ENCODE results near the gene SPINK4.

Gene SPINK4, protein sequence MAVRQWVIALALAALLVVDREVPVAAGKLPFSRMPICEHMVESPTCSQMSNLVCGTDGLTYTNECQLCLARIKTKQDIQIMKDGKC

DNA sequence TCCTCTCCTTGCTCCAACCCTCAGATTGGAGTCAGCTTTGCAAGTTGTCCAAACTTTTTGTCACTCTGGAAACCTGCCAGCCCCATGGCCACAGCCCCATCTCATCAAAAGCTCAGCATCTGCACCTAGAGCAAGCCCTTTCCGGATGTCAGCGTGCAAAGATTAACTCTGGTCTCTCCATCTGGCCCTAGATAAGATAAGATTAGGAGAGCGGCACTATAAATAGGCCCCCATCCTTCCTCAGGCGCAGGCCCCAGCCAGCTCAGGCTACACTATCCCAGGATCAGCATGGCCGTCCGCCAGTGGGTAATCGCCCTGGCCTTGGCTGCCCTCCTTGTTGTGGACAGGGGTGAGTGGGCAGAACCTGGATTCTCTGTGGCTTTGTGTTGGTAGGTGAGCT, at the start of gene SPINK4:
Gene SPINK4 (plus strand): TSS at position 247 of the 400 bp plus-strand sequence. CDS start 42 bp downstream, at position 289.
- H3K4me3 ChIP-seq (ENCODE audit: low read length): no peak within 1 kb of the TSS

DNA sequence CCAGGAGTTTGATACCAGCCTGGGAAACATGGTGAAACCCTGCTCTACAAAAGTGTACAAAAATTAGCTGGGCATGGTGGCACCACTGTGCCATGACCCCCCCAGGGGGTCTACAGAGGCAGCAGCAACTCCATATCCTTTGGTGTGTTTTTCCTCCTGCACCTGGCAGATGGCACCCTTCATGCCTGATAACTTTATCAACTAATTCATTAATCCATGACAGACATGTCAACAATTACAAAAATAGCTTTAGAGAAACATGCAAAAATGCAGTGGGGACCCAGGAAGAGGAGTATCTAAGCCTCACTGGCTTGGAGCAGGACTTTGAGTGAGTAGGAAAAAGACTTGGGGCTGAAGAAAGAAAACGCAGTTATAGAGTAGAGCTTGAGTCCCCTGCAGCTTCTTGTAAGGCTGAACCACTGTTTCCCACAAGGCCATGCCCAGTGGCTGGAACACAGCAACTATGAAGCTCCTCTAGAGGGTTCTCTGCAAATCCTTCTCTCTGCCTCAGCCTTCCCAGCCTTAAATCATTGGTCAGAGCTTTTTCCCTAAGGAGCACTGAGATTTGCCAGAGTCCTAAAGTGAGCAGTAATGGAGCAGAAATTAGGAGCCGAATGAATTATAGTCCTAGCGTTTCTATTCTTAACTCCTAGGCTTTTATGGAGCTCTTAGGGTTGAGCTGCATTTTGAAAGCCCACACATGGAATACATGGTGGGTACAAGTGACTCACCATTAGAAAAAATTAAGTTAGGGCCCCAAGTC, 47.3 kb upstream of the SPINK4 start:
- Histone ChIP-seq H2AFZ (ENCODE audit: low read depth, low read length) (no peak overlapping the region), H3K27me3 (ENCODE audit: insufficient read depth, low read length) (peaks cover 32% of the 10 kb centered on the region), H3K4me1 (ENCODE audit: insufficient read depth, low read length) (peaks cover 6% of the 10 kb centered on the region), H3K9me3 (ENCODE audit: low read length) (no peaks in the 10 kb centered on the region), H3K36me3 (ENCODE audit: insufficient read depth, low read length) (no peaks in the 10 kb centered on the region), H3K4me3 (ENCODE audit: low read length) (no peak overlapping the region)

More for the DNA sequence above, at the start of gene SPINK4:
- Histone ChIP-seq H2AFZ (ENCODE audit: low read depth, low read length) (no peak within 1 kb of the TSS), H3K36me3 (ENCODE audit: insufficient read depth, low read length) (no peaks in the 10 kb centered on the region), H3K27me3 (ENCODE audit: insufficient read depth, low read length) (peaks cover 2% of the 10 kb centered on the region), H3K9me3 (ENCODE audit: low read length) (no peaks in the 10 kb centered on the region), H3K4me1 (ENCODE audit: insufficient read depth, low read length) (no peaks in the 10 kb centered on the region)

DNA sequence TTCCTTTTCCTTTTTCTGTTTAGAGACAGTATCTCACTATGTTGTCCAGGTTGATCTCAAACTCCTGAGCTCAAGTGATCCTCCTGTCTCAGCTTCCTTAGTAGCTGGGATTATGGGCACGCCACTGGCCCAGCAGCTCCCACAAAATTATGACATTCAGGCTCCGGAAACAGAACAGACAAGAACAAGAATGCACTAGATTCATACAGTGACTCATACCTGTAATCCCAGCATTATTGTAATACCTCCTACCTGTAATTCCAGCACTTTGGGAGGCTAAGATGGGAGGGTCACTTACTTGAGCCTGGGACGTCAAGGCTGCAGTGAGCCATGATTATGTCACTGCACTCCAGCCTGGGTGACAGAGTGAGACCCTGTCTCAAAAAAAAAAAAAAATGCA, 46.1 kb upstream of the SPINK4 start:
- Histone ChIP-seq H2AFZ (ENCODE audit: low read depth, low read length) (no peak overlapping the region), H3K9me3 (ENCODE audit: low read length) (no peaks in the 10 kb centered on the region), H3K4me1 (ENCODE audit: insufficient read depth, low read length) (peaks cover 5% of the 10 kb centered on the region), H3K27me3 (ENCODE audit: insufficient read depth, low read length) (peaks cover 30% of the 10 kb centered on the region), H3K4me3 (ENCODE audit: low read length) (no peak overlapping the region), H3K36me3 (ENCODE audit: insufficient read depth, low read length) (no peaks in the 10 kb centered on the region)

DNA sequence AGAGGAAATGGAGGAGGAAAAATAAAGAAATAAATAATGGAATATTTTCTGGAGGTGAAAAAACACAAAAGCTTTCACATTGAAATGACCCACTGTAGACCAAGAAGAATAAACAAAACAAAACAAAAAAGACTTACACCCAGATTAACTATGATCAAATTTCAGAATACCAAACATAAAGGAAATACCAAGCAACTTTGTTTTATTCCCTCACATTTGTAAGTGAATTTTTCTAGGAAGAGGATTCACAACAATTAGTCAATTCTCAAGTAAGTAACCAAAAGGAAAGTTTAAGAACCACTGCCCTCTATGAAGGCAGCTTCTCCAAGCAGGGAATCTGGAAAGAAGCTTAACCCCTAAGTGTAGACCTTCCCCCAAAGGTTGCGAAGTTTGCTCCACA, 43.2 kb upstream of the SPINK4 start:
- Histone ChIP-seq H3K27me3 (ENCODE audit: insufficient read depth, low read length) (peaks cover 41% of the 10 kb centered on the region), H2AFZ (ENCODE audit: low read depth, low read length) (no peak overlapping the region), H3K4me3 (ENCODE audit: low read length) (no peak overlapping the region), H3K36me3 (ENCODE audit: insufficient read depth, low read length) (no peaks in the 10 kb centered on the region), H3K4me1 (ENCODE audit: insufficient read depth, low read length) (no peaks in the 10 kb centered on the region), H3K9me3 (ENCODE audit: low read length) (no peaks in the 10 kb centered on the region)

DNA sequence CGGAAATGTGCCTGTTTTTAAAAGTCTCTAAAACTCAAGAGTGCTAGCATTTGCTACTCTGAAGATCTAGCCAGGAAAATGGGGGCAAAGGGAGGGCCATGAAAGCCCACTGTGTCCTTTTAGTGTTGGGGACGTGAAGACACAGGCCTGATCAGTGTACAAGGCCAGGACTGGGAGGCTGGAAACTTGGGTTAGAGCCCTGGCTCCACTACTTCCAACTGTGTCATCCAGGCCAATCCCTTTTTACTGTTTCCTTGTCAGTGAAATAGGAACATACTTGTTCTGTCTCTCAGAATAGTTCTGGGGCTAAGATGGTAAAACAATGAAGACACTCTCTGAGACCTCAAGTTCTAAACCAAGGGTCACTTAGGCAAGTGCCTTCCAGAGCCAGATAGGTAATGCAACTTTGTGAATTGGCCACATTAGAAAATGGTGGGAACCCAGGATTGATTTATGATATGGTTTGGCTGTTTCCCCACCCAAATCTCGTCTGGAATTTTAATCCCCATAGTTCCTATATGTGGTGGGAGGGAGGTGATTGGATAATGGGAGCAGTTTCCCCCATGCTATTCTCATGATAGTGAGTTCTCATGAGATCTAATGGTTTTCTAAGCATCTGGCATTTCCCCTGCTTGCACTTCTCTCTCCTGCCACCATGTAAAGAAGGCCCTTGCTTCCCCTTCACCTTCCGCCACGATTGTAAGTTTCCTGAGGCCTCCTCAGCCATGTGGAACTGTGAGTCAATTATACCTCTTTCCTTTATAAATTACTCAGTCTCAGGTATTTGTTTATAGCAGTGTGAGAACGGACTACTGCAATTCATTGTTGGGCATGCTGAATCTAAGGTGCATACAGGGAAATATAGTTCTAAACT, 42.5 kb upstream of the SPINK4 start:
- H3K36me3 ChIP-seq (ENCODE audit: insufficient read depth, low read length): no peaks in the 10 kb centered on the region
- no peak overlapping the region for H2AFZ ChIP-seq (ENCODE audit: low read depth, low read length)
- no peak overlapping the region for H3K4me3 ChIP-seq (ENCODE audit: low read length)
- H3K9me3 ChIP-seq (ENCODE audit: low read length): no peaks in the 10 kb centered on the region
- H3K4me1 ChIP-seq (ENCODE audit: insufficient read depth, low read length): no peaks in the 10 kb centered on the region
- H3K27me3 ChIP-seq (ENCODE audit: insufficient read depth, low read length): peaks cover 47% of the 10 kb centered on the region

DNA sequence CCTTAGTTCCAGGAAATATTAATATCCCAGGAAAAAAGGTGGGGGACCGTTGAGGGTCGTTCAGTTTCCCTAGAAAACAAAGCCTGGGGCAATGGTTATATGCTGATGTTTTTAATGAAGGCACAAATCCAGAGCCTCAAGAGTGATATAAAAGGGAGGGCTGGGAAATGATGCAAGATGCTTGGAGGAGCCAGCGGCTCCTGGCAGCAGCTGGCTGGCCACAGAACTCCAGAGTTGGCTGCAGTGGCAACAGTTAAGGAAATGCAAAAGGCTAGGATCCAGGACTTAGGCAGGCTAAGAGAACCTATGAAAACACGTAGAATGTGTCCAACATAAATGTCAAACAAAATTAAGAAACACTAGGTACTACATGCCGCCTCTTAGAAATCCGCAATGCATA, 41.8 kb upstream of the SPINK4 start:
- no peaks in the 10 kb centered on the region for H3K4me1 ChIP-seq (ENCODE audit: insufficient read depth, low read length)
- H3K9me3 ChIP-seq (ENCODE audit: low read length): no peaks in the 10 kb centered on the region
- no peaks in the 10 kb centered on the region for H3K36me3 ChIP-seq (ENCODE audit: insufficient read depth, low read length)
- H2AFZ ChIP-seq (ENCODE audit: low read depth, low read length): no peak overlapping the region
- H3K4me3 ChIP-seq (ENCODE audit: low read length): no peak overlapping the region
- H3K27me3 ChIP-seq (ENCODE audit: insufficient read depth, low read length): peaks cover 50% of the 10 kb centered on the region

DNA sequence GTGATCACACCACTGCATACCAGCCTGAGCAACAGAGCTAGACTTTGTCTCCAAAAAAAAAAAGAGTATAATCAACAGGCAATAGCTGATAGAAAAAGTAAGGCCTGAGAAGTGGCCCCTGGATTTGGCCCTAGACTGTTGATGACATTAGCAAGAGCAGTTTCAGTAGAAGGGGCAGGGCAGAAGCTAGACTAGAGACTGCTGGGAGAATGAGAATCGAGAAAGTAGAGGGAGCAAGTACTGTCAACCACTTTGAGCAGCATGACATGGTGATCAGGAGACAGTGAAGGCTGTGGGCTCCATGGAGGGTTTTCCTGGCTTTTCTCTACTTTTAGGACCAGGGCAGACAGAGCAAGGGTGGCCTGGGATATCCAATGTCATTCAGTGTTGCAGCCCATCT, 37.9 kb upstream of the SPINK4 start:
- Histone ChIP-seq H3K4me1 (ENCODE audit: insufficient read depth, low read length) (no peaks in the 10 kb centered on the region), H2AFZ (ENCODE audit: low read depth, low read length) (no peak overlapping the region), H3K36me3 (ENCODE audit: insufficient read depth, low read length) (no peaks in the 10 kb centered on the region), H3K9me3 (ENCODE audit: low read length) (no peaks in the 10 kb centered on the region), H3K4me3 (ENCODE audit: low read length) (no peak overlapping the region), H3K27me3 (ENCODE audit: insufficient read depth, low read length) (peaks cover 62% of the 10 kb centered on the region)

DNA sequence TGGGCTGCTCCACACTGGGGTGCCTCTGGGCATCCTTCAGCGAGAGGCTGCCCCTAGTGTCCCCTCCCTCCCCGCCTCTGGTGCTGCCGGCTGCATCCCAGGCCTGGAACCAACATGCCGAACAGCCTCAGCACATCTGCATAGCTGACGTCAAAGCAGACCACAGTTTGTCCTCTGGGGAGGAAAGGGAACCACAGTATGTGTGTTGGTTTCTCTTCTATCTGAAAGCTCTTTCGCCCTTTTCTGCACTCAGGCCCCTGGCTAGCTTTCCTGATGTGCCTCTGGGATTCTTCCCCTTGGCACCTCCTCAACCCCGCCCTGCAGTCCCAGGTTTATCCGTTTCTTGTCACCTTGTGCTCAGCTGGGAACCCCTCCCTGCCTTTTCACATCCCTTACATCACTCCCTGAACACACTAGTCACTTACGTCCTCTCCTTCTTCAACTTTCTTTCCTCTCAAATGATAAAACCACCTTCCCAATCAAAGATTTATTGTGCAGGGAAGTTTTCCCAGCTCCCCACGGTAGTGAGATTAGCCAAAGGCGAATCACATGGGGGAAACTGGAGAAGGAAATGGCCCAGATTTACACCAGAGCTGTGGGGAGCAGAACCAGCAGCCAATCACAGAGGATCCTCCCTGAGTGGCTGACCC, 37.3 kb upstream of the SPINK4 start:
- no peak overlapping the region for H2AFZ ChIP-seq (ENCODE audit: low read depth, low read length)
- H3K36me3 ChIP-seq (ENCODE audit: insufficient read depth, low read length): no peaks in the 10 kb centered on the region
- no peak overlapping the region for H3K4me3 ChIP-seq (ENCODE audit: low read length)
- peaks cover 61% of the 10 kb centered on the region for H3K27me3 ChIP-seq (ENCODE audit: insufficient read depth, low read length)
- no peaks in the 10 kb centered on the region for H3K9me3 ChIP-seq (ENCODE audit: low read length)
- no peaks in the 10 kb centered on the region for H3K4me1 ChIP-seq (ENCODE audit: insufficient read depth, low read length)

DNA sequence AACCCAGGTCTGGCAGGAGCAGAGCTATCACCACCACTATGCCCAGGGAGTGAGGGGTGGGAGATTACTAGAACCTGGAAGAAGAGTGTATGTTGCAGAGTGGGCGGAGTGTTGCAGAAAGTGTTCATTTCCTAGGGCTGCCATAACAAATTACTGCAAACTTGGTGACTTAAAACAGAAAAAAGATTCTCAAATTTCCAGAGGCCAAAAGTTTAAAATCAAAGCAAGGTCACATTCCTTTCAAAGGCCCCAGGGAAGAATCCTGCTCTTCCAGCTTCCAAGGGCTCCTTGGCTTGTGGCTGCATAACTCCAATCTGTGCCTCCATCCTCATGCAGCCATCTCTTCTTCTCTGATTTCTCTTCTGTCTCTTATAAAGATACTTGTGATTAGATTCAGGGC, 30.6 kb upstream of the SPINK4 start:
- no peaks in the 10 kb centered on the region for H3K36me3 ChIP-seq (ENCODE audit: insufficient read depth, low read length)
- H3K4me1 ChIP-seq (ENCODE audit: insufficient read depth, low read length): no peaks in the 10 kb centered on the region

DNA sequence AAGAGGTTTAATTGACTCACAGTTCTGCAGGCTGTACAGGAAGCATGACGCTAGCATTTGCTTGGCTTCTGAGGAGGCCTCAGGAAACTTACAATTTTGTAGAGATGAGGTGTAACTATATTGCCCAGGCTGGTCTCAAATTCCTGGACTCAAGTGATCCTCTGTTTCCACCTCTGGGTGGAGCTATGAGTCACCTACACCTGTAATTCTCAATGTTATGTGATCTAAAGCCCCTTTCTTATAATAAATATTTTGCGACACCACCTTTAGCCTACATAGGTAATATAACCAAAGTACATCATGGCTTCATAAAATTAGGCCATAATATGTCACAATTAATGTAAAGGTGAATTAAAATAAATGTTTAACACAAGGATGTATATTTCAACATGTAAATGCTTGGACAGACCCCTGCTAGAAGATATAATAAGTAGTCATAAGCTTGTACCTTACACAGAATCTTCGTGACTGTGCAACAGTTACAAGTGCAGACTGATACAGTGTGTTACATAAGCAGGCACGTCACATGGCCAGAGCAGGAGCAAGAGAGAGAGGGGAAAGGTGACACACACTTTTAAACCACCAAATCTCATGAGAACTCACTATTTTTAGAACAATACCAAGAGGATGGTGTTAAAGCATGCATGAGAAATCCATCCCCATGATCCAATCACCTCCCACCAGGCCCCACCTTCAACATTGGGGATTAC, 29.8 kb upstream of the SPINK4 start:
- Histone ChIP-seq H3K9me3 (ENCODE audit: low read length) (no peaks in the 10 kb centered on the region), H3K36me3 (ENCODE audit: insufficient read depth, low read length) (no peaks in the 10 kb centered on the region), H3K4me3 (ENCODE audit: low read length) (no peak overlapping the region), H3K4me1 (ENCODE audit: insufficient read depth, low read length) (no peaks in the 10 kb centered on the region), H2AFZ (ENCODE audit: low read depth, low read length) (no peak overlapping the region), H3K27me3 (ENCODE audit: insufficient read depth, low read length) (peaks cover 24% of the 10 kb centered on the region)

More for the DNA sequence above, 30.6 kb upstream of the SPINK4 start:
- H3K4me3 ChIP-seq (ENCODE audit: low read length): no peak overlapping the region
- no peak overlapping the region for H2AFZ ChIP-seq (ENCODE audit: low read depth, low read length)
- H3K9me3 ChIP-seq (ENCODE audit: low read length): no peaks in the 10 kb centered on the region
- peaks cover 29% of the 10 kb centered on the region for H3K27me3 ChIP-seq (ENCODE audit: insufficient read depth, low read length)

DNA sequence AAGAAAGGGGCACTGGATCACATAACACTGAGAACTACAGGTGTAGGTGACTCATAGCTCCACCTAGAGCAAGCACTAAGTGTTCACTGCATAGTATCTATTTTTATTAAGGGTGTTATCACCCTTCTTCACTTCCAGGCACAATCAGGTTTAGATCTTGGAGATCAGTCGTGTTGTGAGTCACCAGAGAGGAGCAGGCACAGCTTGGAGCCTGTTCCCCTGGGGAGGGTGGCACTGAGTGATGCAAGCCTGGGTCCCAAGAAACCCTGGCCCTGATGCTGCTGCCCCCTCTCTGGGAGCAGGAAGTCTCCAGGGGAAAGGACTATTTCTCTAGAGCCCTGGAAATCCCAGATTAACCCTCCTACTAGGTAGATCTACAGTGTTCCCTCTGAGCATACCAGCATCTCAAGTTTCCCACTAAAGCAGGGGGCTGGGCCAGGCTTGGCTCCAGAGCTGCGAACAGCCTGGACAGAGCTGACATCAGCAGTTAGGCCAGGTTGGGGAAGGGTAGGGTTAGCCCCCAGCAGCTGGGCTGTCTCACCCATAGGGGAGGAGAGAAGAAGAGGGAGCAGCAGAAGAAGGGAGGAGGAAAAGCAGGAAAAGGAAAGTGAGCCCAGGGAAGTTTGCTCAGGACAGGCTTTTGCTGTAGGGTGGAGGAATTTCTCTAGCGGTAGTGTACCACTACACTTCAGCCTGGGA, 28.1 kb upstream of the SPINK4 start:
- Histone ChIP-seq H3K27me3 (ENCODE audit: insufficient read depth, low read length) (peaks cover 16% of the 10 kb centered on the region), H2AFZ (ENCODE audit: low read depth, low read length) (no peak overlapping the region), H3K36me3 (ENCODE audit: insufficient read depth, low read length) (no peaks in the 10 kb centered on the region), H3K4me3 (ENCODE audit: low read length) (no peak overlapping the region), H3K4me1 (ENCODE audit: insufficient read depth, low read length) (no peaks in the 10 kb centered on the region), H3K9me3 (ENCODE audit: low read length) (no peaks in the 10 kb centered on the region)
